Measurements from ENCODE around the gene CD79B. TPM values are rescaled to one million over a fixed set of nuclear protein-coding genes. Genes with fewer than 3 reads are reported as not detected.

CD79B gene
- total and polyA plus RNA-seq, 2 of the 8 experiments (the other 6 are each of a cell fraction or from before 2014, with no cell fraction given) = 1.5 to 3.9 TPM

DNA sequence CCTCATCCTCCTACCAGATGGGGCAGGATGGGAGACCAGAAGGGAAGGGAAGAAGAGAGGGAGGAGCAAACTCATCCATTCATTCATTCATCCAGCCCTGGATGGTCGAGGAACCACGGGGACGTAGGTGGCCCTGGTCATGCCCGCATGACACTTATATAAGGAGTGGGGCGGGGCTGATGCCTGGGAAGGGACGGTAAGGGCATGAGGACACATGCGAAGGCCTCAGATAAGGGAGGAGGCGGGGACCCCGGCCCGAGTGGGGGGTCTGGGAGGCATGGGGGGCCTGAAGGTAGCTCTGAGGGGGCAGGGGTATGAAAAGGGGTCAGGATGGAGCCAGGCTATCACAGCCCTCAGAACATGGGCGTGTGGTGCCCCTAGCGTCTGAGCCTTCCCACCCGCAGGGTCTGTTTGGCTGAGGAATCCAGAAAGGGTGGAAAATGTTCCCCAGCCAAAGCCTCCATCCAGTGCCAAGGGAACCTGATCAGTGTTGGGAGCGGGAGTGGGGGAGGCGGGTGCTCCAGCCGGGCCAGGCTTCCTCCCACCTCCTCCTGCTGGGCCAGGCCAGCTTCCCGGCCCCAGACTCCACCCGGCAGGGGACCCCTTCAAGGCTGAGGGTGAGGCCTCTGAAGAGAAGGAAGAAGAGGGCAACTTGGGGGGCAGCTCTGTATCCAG, 17.6 kb upstream of the CD79B start:
- Histone ChIP-seq H2BK5ac (ENCODE audit: low read depth, low read length) (no peak overlapping the region), H3K4ac (replicated peaks; ENCODE audit: insufficient read length, low read depth, low read length) (peak overlapping the region; percentile 38), H2BK20ac (ENCODE audit: low read length) (no peak overlapping the region), H4K8ac (ENCODE audit: extremely low read depth, insufficient read depth, low read length) (no peak overlapping the region; the same call in 1 of the 2 replicates), H2AK5ac (ENCODE audit: low read depth, low read length) (no peak overlapping the region), H4K20me1 (replicated peaks in 1 of 2; ENCODE audit: control insufficient read depth in 1 of 2, insufficient read depth in 2 of 2, low read length in 2 of 2) (peaks cover 0 to 2% of the 10 kb centered on the region in 2 experiments), H3K27ac (ENCODE audit: low read depth, low read length) (no peak overlapping the region), H3K18ac (ENCODE audit: extremely low read depth, low read length) (no peak overlapping the region), H3K23ac (ENCODE audit: insufficient read length) (no peak overlapping the region), H3K79me2 (ENCODE audit: control insufficient read depth in 1 of 2, insufficient read depth in 2 of 2, low read length in 2 of 2) (no peaks in the 10 kb centered on the region), H4K91ac (replicated peaks; ENCODE audit: insufficient read length, low read length) (no peak overlapping the region), H2BK120ac (replicated peaks; ENCODE audit: low read depth, low read length) (no peak overlapping the region), H3K4me2 (ENCODE audit: insufficient read depth in 1 of 2, low read depth in 2 of 2, low read length in 2 of 2) (no peak overlapping the region), H3K23me2 (ENCODE audit: low read depth, low read length) (no peaks in the 10 kb centered on the region), H3K9me3 (ENCODE audit: insufficient read depth in 2 of 2, low read depth in 1 of 2, low read length in 1 of 2) (no peaks in the 10 kb centered on the region), H3K27me3 (replicated peaks in 1 of 4; ENCODE audit: control insufficient read depth in 3 of 4, extremely low read depth in 1 of 4, insufficient read depth in 3 of 4, low read length in 3 of 4) (no peaks in the 10 kb centered on the region), H3K9ac (replicated peaks in 1 of 4; ENCODE audit: extremely low read depth in 1 of 4, low read depth in 3 of 4, low read length in 3 of 4) (no peak overlapping the region), H2BK15ac (ENCODE audit: low read length) (no peak overlapping the region), H2AFZ (ENCODE audit: low read length) (no peak overlapping the region), H3K36me3 (ENCODE audit: control insufficient read depth in 2 of 4, insufficient read depth in 4 of 4, low read length in 3 of 4) (no peaks in the 10 kb centered on the region), H3K14ac (ENCODE audit: insufficient read length) (no peak overlapping the region), H3K56ac (replicated peaks; ENCODE audit: insufficient read length, low read depth, low read length) (no peak overlapping the region), H3K4me1 (replicated peaks in 1 of 4; ENCODE audit: control insufficient read depth in 3 of 4, insufficient read depth in 4 of 4, low read length in 3 of 4) (peaks cover 0 to 8% (median 1%) of the 10 kb centered on the region in 4 experiments; a peak in 3 of 7 replicates), H4K5ac (ENCODE audit: insufficient read length, low read depth, low read length) (no peak overlapping the region), H2BK12ac (ENCODE audit: low read depth, low read length) (no peak overlapping the region), H3K79me1 (ENCODE audit: low read depth, low read length) (no peaks in the 10 kb centered on the region), H3K4me3 (ENCODE audit: extremely low read depth in 1 of 4, insufficient read depth in 2 of 4, low read depth in 3 of 4, low read length in 4 of 4) (no peak overlapping the region)
- WGBS, 2 experiments (ENCODE audit: extremely low coverage in 1 of 2, insufficient coverage in 1 of 2, insufficient read length in 1 of 2, insufficient replicate concordance in 2 of 2, low coverage in 1 of 2, low lambda C conversion rate in 2 of 2, missing lambda C conversion rate in 1 of 2) = 91% methylated on average over 18 of the region's 18 CpGs; no CpG with 5 or more reads in 1 of the 2 experiments
- DNase-seq (ENCODE audit: low read depth in 1 of 2, low spot score in 2 of 2) (no peak), FAIRE-seq (no peak)
- ChIA-PET POLR2A (ENCODE audit: partially characterized antibody) (interaction anchor here (0.6 to 3.0 kb wide), 9 partner anchors 11 to 197 kb away, joined by 3 to 19 read pairs (median 4); no protein-coding TSS in a partner anchor), CTCF (ENCODE audit: partially characterized antibody) (interaction anchor here (0.8 to 14.4 kb wide), 18 partner anchors 8 to 184 kb away, joined by 3 to 270 read pairs (median 12); partner anchors contain the start of genes CD79B, CSHL1, GH1 and GH2)
- no peak for TF ChIP-seq RAD21 (IDR thresholded peaks at IDR 0.05 in 1 of 2, conservative IDR thresholded peaks at IDR 0.05 in 1 of 2; ENCODE audit: low read depth in 2 of 2, low read length in 2 of 2)
- TF ChIP-seq SIN3A (conservative IDR thresholded peaks at IDR 0.05 in 1 of 2, IDR thresholded peaks at IDR 0.05 in 1 of 2; ENCODE audit: low read depth in 1 of 2, low read length in 2 of 2) = no peak
- no peak for TF ChIP-seq SRF (IDR thresholded peaks at IDR 0.05; ENCODE audit: low read depth, low read length)
- no peak for TF ChIP-seq CREB1 (IDR thresholded peaks at IDR 0.05)
- no peak for TF ChIP-seq JUND (IDR thresholded peaks at IDR 0.05; ENCODE audit: low read length)
- no peak for TF ChIP-seq GABPA (IDR thresholded peaks at IDR 0.05; ENCODE audit: borderline replicate concordance, insufficient read depth, low read length)
- TF ChIP-seq NRF1 (IDR thresholded peaks at IDR 0.05; ENCODE audit: low read depth, low read length) = no peak
